Activated T-cell treated with anti-CD3 and anti-CD28 coated beads, Interleukin-2, amount 50 U/mL, for 1 hour (primary cell): ENCODE measurements around the gene UMOD.
"Not testable (repeated sequence)": the region's sequence is repeated elsewhere in the genome, so short reads cannot be mapped to it uniquely, and the experiment has no call there.

Experiments
- DNase-seq: peaks from one replicate; pipeline ENCODE4 v3.0.0-alpha.2; 2020

The UMOD gene

GRCh38 chr16:20320592-20320991, 31.9 kb downstream of the UMOD start:
- DNase-seq = no peak

DNA sequence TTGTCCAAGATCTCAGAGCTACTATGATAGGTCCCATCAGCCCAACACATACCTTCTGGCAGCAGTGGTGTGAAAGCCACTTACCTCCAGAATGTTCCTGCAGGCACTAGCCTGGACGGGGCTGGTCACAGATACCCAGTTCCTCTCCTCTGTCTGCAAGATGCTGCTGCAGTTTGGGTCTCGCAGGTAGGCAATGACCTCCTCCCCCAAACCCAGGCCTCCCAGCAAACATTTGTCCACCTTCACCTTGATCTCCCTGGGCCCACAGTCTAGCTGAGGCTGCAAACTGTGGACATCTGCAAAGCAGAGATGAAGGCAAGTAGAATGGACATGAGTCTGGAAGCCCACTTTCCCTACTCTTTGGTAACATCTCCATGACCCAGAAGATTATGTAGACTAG, 32.3 kb downstream of the UMOD start:
- DNase-seq = no peak

DNA sequence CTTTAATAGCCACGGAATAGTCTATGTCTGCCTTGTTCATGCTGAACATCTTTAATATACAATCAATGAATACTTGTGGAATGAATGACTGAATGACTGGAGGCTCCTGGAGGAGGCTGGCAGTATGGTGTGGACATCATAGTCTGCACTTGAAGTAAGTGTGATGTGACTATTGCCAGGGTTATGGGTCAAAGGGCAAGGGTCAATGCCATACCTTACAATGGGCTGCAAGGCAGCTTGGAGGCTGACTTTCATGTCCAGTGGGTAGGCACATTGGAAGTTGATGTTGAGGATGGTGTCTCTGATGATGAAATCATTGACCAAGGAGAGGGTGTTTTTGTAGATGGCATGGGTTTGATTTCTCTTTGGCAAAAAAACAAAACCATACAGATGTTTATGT, 33.1 kb downstream of the UMOD start:
- DNase-seq = no peak

- no peak for DNase-seq
These were observed 34.1 kb downstream of the UMOD start for GRCh38 chr16:20318437-20318836.

GRCh38 chr16:20318006-20318405, 34.5 kb downstream of the UMOD start:
- DNase-seq = no peak

DNA sequence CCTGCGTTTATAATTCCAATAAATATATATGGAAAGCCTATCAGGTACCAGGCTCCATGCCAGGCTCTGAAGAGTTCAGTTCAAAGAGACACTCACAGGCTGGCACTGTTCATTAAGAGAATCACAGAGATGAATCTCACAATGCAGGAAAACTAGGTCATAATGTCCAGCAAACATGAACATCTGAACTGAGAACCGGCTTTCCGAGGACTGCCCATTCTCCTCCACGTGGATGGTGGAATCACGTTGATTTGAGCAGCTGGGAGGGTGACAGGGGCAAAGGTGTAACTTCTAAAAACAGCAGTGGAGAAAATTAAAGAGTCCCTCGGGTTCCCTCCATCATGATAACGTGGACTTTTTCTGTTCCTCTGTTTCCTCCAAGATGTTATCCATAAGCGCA, 35.4 kb downstream of the UMOD start:
- no peak for DNase-seq

- no peak for DNase-seq
These were observed 35.8 kb downstream of the UMOD start for GRCh38 chr16:20316715-20317114.

DNA sequence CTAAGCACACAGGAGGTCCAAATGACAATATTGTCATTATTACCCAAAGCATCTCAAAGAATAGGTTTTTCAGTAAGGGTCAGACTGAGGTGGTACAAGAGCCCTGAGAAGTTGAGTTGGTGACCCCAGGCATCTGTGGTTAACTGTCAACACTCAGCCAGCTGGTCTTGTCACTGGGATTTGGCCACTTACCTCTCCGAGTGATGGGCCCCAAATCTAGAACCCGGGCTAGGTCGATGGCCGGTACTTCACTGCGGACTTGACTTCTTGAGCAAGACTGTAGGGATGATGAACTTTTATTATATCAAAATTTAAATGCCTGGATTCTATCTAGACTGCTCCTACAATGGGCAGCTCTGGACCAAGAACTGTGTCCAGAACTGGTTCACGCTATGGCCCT, 36.8 kb downstream of the UMOD start:
- DNase-seq = no peak

DNA sequence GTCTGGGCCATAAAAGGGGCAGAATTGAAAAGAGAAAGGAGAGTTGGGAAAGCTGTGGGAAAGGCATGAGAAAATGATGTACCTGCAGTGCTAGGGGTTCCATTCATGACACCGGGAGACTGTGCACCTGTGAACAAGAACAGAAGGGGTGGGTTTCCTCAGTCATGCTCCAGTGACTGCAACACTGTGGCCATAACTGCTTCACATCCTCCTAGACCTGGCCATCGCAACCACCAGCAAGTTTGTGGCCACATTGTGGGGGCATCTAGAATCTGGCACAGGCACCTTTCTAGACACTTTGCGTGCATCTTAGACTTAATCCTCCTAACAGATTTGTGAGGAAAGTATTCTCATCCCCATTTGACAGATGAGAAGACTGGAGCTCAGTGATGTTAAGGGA, 37.9 kb downstream of the UMOD start:
- DNase-seq = no peak

DNA sequence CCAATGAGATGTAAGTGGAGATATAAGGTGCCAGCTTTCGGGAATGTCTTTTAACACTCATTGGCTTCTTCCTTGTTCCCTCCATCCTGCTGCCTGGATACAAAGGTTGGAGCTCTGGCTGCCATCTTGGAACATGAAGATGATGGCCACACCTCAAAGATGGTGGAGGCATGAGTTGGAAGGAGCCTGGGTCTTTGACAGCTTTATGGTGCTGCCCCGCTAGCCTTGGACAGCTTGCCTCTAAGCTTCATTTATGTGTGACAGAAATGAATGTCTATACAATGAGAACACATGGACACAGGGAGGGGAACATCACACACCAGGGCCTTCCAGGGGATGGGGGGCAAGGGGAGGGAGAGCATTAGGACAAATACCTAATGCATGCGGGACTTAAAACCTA, 38.8 kb downstream of the UMOD start:
- no peak for DNase-seq

DNA sequence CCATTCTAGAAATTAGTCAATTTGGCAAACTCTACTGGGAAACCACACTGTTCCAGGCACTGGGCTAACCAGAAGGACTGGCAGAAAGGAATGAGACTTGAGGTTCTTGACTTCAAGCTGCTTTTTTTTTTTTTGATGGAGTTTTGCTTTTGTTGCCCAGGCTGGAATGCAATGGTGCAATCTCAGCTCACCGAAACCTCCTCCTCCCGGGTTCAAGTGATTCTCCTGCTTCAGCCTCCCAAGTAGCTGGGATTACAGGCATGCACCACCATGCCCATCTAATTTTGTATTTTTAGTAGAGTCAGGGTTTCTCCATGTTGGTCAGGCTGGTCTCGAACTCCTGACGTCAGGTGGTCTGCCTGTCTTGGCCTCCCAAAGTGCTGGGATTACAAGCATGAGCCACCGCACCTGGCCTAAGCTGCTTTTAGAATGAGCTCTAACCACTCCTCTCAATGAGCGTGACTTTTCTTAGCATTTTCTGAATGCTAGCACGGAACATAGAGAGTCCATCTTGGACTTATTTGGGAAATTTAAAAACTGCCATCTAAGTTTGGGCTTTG, 39.9 kb downstream of the UMOD start:
- not testable (repeated sequence) for DNase-seq

DNA sequence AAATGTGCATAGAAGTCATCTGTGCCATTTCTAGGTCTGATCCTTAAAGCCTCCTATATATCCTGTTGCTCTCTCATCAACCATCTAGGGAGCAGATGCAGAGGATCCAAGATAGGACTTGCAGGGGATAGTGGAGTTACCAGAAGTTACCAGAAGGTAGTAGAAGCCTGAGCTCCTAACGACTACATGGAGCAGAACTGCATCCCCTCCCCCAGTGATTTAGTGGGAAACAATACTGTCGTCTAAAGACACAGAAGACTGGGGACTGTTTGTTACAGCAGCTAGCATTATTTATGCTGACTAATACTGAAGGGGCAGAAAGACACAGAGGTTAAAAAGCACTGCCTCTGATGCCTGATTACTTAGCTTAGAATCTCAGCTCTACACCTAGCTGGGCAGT, 41.0 kb downstream of the UMOD start:
- DNase-seq = no peak

DNA sequence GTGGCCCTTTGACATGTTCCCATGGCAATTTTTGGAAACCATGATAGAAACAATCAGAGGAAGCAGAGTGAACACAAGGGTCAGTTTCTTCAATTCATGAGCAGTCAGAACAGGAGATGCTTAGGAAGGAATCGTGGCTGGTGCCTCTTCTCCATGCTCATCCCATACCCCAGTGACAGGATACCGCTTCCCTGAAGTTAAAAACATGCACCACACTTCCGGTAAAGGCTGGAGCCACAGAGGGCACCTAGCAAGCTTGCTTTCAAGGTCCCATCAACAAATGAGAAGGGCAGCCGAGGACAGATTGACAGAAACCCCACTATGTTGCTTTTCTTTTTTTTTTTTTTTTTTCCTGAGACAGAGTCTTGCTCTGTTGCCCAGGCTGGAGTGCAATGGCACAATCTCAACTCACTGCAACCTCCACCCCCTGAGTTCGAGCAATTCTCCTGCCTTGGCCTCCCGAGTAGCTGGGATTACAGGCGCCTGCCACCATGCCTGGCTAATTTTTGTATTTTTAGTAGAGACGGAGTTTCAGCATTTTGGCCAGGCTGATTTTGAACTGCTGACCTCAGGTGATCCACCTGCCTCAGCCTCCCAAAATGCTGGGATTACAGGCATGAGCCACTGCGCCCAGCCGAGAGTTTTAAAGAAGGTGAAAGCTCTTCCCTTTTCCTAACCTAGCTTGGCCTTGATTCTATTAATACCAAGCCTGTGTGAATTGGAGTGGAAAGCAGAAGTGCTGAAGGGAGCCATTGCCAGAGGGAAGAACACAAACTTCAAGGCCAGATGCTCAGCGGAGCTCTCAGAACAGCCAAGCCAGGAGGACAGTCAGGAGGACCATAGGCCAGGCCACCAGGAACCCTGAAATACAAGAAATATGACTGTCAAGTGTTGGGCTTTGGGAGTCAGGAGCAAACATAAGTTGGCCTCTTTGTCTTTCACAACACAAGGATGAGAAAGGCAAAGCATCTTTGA, 41.8 kb downstream of the UMOD start:
- DNase-seq = no peak

DNA sequence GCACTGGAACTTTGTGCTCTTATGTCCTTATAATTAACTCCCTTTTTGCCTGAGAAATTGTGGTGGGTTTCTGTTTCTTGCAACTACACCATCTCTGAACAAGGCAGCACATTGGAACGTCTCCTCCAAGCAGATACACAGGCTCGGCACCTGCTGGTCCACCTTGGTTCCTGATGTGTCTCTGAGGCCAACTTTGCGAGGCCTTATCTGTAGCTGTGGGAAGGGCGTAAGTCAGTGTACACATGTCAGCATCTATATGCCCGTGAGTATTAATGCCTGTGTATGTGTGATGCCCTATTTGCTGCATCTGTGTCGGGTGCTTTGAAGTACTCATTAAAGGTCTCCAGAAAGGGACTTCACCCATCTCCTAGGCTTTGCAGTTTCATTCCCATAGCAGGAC, 42.7 kb downstream of the UMOD start:
- DNase-seq = no peak

DNA sequence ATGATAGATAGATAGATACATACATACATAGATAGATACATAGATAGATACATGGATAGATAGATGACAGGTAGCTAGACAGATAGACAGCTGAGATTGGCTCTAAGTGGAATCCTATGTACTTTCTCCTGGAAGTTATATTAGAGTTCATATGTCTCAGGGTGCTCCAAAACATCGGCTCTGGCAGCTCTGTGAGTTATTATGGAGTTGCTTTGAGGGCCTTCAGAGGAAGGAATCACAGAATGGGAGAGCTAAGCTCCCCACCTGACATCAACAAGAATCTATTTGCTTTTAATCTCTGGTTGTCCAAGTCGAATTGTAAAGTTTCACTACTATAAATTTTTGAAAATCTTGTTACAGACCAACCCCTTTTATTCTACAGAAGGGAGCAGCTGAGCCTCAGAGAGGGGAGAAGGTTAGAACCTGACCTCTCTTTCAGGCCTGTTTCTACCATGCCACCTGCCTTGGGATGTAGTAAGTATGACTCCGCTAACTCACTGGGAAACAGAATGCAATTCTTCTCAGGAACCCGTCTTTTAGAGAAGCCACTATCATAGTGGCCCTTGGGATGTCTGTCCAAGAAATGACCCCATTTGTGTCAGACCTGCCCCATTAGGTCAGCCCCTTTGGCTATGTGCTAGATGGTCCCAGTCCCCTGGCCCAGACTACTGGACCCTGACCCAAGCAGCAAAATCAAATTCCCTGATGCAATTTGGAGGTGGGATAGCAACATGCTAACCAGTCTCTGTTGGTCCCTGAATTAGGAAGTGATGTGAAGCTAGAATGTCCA, 43.5 kb downstream of the UMOD start:
- DNase-seq = no peak

GRCh38 chr16:20308266-20308665, 44.2 kb downstream of the UMOD start:
- DNase-seq = no peak

DNA sequence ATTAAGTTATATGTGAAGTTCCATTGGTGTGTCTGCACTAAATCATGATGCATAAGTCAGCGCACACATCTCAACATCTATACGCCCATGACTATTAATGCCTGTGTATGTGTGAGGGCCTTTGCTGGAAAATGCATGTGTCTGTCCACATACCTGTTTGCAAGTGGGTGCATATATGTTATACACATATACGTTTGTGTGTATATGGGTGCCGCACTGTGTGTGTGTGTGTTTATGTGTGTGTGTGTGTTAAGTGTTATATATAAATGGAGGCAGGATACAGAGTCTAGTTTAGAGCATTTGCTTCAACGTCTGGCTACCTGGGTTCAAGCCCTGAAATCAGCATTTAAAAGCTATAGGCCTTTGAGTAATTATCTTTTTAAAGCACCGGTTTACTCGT, 44.7 kb downstream of the UMOD start:
- no peak for DNase-seq

DNA sequence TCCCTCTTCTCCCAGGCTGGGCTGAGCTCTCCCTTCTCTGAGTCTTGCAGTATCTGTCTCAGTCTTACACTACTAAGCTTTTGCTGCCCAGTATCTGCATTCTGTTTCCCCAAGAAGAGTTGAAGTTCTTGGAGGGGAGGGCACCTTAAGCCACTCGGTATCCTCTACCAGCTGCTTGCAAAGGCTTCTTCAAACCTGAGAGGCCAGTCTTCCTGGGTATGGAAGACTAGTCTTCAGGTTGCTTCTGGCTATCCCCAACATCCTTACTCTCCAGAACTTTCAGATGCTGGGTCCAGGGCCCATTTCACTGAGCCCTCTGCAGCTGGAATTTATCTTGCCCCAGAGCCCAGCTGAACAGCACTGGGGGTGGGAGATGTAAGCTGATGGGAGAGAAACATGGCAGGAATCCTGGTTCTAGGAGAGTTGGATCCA, 45.3 kb downstream of the UMOD start:
- DNase-seq = no peak

- DNase-seq = no peak
These were observed 46.1 kb downstream of the UMOD start for GRCh38 chr16:20306401-20306800.

GRCh38 chr16:20303012-20303411, 49.5 kb downstream of the UMOD start:
- no peak for DNase-seq

GRCh38 chr16:20302389-20302788, 50.1 kb downstream of the UMOD start:
- no peak for DNase-seq

DNA sequence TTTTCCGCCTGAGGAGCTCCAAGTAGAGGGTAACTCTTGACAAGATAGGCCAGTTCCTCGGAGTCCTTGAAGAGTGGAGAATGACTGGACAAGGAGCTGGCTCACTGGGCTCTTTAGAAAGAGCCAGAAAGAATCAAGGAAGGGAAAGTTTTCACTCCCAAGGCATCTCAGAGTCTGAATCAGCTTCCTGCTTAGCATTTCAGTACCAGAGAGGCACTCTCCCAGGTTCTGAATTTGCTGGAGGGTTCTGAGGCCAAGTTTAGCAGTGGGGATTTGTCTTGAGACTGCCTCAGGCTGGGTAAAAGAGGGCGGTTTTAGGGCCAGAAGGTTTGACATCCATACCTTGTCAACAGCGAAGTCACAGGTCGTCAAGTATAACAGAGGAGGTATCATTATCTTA, 50.7 kb downstream of the UMOD start:
- no peak for DNase-seq

- peak; percentile 18 for DNase-seq
These were observed 52.0 kb downstream of the UMOD start for GRCh38 chr16:20300312-20301097.
